CD4-positive, alpha-beta T cell treated with Interleukin-1 beta for 1 hour (primary cell): ENCODE data around the gene DUOX2.
"Not testable (repeated sequence)": the region's sequence is repeated elsewhere in the genome, so short reads cannot be mapped to it uniquely, and the experiment has no call there.

Experiments used
- DNase-seq, 2 donors: peaks; one replicate each; pipeline ENCODE4 v3.0.0-alpha.2; 2020 to 2022

The DUOX2 gene

DNA sequence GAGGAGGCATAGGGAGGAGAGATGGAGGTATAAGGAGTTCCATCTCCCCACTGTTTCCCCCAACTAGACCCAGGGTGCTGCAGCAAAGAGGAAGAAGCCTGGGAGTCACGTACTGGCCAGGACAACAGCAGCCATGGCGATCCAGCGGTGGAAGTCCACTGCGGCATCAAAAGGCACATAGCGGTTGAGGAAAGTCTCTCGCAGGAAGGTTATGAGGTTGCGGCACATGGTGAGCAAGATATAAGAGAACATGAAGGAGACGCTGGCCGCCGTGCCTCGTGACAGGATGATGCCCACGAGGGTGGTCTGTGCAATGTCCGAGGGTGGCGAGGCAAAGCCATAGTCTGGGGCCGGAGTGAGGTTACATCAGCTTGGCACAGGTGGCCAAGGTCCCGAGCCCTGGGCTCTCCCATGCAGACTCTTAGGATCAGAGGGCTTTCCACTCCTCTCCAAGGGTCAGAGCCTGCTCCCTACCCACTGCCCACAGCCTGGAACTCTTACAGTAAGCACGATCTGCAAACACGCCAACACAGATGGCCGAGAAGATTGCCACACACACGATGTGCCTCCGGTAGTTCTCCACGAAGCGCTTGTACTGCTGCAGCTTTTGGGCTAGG is 14.3 kb downstream of the DUOX2 start:
- DNase-seq = no peak

DNA sequence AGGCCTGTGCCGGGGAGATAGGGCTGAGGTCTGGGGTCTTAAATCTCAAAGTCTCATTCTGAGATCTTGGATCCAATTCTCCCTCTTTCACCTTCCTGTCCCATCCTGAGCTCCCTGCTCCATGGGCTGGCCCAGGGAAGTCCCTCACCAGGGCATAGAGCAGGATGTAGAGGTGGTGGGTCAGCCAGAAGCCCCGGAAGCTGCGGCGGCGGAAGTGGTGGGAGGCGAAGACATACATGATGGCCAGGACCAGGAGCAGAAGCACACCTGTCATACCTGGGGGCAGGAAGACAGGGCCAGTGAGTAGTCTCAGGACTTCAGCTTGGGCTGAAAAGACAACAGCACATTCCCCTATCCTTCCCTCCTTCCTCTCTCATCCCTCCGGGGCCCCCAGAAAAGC is 16.5 kb downstream of the DUOX2 start:
- DNase-seq = no peak

DNA sequence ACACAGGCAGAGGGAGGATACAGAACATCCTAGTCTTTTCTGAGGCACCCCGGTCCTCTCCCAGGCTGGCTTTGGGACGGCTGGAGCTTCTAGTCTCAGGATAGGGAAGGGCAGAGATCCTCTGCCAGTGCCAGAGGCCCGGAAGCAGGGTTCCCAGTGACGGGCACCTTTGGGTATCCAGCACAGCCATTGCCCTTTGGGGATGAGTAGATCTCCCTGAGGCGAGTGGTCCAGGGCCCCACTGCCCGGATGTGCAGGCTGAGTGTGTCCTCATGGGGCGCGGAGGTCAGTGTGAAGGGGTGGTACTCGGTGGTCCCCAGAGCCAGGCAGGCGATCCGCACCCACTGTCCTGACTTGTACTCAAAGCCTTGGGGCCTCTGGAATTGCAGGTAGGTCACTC is 18.3 kb downstream of the DUOX2 start:
- DNase-seq = no peak

DNA sequence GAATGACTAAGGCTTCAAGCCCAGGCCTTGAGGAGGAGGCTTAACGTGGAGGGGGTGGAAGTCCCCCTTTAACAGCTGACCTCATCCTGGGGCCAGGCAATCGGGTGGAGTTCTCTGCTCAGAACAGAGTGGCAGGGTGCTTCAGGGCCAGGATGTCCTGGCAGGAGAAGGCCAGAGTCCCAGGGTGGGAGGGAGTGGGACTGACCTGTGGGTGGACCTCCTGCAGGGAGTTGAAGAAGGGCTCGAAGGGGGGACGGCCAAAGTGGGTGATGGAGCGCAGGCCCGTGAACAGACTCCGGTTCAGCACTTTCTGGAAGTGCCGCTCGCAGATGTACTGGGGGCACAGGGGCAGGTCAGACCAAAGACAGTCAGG is 19.6 kb downstream of the DUOX2 start:
- no peak for DNase-seq

DNA sequence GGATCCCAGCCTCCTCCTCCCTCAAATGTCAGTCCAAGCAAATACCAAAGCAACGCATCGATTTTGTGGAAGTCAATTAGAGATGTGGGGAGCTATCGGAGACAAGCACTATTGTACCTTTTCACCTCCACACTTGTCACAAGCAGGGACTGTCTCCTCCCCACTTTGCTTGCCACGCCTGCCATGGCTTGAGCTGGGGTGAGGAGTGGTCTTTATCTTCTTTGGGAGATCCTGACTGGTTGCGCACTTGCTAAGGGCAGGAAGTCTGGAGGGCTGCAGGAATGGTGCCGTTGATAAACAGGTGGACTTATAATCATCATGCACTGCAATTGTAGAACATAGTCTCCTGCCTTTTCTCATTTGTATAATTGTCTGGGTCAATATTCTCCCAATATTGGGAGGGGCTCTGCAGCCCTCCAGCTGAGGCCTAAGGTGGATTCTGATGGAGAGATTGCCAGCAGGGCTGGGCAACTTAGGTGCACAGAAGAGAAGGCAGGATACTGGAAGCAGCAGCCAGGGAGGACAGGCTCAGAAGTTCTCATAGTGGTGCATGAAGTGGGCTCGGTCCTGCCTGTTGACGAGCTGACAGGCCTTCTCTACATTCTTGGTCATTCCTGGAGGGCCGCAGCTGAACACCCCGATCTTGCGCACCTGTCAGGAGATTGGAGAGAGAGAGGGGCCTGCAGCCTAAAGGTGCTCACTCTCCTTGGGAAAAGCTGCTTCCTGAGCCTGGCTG is 20.2 kb downstream of the DUOX2 start:
- DNase-seq = no peak

DNA sequence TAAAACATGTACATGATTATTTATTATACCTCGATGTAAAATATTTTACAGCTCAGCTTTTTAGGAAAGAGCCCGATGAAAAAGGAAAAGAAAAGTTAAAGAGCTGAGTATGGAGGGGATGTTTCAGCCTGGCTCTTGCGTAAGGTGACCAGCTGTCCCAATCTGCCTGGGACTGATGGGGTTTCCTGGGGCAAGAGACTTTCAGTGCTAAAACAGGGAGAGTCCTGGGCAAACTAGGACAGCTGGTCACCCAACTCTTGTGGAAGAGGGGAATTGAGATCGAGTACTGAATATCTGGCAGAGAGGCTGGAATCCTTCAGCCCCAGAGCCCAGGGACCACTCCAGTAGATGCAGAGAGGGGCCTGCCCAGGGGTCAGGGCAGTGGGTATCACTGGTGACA is 21.0 kb downstream of the DUOX2 start:
- no peak for DNase-seq

DNA sequence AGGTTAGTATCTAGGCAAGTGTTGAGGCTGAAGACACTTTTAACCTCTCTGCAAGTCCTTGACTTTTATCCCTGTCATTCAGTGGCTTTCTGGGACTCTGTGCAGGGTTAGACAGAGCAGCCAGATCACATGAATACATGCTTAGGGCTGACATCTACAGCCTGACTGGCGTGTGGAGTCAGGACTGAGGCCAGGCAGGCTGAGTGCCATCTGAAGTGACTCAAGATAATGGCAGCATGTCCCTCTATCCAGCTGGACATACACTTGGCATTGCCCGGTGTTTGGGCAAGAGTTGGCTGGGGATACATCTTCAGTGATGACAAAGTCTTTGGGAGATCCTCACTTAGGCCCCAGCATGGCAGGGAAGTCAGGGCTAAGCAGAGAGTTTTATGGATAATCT is 22.4 kb downstream of the DUOX2 start:
- DNase-seq = no peak

DNA sequence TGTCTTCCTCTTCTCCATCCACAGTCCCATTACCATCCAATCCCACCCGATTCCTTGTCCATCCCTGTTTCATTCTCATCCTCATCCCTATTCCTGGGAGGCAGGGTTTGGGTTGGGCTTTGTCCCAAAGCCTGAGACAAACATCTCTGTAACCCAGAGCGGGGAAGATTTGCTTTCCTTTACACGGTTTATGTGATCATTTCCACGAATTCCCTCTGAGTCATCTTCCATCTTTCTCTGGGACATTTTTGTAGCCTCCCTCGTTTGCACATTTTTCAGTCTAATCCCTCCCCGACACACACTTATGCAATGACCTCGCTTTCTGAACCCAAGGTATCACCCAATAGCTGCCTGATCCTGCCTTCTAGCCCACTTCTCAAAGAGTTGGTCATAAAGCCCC is 22.8 kb downstream of the DUOX2 start:
- no peak for DNase-seq

DNA sequence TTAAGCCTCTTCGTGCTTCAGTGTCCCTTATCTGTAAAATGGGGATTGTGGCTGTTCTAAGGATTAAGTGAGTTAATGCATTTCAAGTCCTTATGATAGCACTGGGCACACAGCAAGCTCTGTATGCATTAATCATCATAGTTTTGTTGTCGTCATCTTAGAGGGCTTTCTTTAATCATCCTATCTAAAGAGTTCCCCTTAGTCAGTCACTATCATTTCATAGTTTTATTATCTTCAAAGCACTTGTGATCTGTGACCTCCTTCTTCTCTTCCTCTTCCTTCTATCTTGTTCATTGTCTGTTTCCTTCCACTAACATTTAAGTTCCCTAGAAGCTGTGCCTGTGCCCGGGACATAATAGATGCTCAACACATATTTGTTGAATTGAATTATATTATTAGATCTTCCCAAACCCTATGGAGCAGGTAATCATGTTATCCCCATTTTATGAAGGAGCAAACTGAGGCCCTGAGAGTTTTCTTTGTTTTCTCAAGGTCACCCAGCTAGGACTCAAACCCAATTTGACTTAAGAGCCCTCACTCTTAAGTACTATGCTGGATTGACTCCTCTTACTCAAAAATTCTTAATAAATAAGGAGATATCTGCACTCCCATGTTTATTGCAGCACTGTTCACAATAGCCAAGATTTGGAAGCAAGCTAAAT is 24.1 kb downstream of the DUOX2 start:
- no peak for DNase-seq

DNA sequence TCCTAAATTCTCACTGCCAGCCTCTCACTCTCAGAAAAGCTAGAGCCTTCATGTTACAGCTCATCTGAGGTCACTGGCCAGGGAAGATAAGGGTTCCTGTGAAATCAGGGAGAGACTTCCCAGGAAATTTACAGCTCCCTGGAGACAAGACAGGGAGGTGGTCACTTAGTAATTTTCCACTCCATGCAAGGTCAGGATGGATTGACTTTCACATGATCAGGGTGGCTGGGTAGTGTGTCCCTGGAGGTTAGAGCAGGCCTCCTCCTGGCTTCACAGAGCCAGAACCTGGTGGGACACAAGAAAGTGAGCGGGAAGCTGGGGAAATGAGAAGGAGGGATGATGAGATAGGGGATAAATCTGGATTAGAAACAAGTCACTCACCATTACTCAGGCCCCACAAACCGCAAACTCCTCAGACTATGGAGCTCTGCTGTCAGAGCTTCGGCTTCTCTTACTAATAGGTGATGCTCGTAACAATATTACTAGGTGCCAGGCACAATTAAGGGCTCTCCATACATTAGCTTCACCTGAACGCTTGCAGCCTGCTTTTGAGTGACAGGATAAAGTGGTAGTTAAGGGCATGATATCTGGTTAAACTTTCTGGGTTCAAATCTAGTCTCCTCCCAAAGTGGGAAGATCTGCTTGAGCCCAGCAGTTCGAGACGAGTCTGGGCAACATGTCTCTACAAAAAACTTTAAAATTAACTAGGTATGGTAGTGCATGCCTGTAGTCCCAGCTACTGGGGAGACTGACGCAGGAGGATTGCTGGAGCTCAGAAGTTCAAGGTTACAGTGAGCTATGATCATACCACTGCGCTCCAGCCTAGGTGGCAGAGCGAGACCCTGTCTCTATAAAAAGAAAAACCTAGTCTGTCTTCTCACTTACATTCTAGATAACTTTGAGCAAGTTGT is 24.9 kb downstream of the DUOX2 start:
- DNase-seq = no peak

DNA sequence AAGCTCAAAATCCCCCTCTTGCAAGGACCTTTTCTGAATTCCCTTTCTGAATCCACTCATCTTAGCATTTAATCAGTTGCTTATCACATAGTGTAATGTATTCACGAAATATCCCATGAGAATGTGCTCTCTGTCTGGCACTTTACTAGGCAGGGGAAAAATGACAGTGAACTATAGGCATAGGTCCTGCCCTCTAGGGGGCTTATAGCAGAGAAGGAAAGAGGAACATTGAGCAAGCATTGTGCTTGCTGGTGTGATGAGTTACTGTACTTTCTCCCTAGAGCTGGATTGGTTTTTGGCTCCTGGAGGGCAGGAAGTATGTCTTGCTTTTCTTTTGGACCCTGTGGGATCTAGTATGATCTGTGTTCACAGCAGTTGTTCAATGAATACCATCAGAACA is 26.5 kb downstream of the DUOX2 start:
- DNase-seq = no peak

DNA sequence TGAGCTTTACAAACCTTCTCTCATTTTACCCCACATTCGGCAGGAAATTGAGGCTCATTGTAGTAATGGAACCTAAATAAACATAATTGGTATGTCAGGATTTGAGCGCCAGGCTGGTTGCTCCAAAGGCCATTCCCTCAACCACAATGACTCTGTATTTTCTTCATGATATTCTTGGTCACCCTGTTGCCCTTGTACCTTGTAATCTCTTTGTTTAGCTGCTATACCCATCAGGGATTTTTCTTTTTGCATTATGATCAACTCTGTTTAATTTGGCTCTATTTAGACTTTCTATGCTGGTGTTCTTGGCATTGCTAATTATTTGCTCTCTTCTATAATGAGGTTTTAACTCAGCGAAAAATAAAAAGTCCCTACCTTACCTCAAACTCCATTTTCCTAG is 29.8 kb downstream of the DUOX2 start:
- DNase-seq = no peak

DNA sequence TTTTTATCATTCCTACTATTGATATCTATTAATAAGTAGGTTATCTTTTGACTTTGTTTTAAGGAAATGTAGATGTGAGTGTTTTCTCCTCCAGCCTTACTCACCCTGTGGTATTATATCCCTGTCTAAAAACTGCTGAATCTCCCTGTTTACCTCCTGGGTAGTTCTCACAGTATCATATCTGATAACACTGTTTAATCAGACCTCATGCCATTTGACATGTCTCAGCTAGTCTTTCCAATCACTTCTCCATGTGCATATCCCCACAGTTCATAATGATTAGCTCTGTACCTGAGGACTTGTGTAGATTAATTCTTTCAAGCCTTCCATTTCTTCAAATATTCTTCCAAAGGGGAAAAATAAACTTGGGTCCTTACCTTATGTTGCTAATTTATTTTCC is 30.7 kb downstream of the DUOX2 start:
- DNase-seq = no peak

DNA sequence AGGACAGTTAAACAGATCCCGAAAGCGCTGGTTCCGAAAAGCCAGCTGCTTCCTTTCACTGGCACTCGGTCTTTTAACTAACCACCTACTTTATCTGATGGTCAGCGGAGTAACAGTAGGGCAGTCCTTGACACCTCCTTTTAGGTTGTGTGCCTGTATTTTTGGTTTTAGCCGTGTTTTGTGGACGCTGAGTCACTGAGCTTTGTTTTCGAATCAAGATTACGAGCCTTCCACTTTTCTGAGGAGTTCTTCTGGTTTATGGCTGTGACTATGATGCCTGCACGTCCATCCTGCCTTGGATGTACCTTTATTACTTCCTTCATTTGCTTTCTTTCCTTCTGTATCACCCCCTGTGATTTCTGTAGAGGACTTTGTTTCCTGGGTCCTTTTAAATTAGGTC is 31.6 kb downstream of the DUOX2 start:
- not testable (repeated sequence) for DNase-seq

DNA sequence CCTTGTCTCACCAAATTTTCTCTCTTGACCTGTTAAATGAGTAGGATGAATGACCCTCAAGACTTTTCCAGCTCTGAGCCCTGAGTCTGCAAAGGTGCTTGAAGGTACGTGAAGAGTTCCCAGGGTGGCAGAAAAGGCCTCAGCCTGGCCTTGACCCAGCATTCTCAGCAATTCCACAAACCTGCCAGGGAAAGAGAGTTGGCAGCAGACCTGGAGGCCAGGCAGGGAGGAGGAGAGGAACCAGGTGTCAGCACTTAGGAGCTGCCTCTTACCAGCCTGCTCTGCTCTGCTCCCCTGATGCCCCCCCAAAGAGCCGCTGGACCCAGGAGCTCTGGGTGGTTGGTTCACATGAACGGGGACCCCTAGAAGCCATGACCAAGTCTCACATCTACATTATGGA is 33.4 kb downstream of the DUOX2 start:
- DNase-seq = not testable (repeated sequence)

DNA sequence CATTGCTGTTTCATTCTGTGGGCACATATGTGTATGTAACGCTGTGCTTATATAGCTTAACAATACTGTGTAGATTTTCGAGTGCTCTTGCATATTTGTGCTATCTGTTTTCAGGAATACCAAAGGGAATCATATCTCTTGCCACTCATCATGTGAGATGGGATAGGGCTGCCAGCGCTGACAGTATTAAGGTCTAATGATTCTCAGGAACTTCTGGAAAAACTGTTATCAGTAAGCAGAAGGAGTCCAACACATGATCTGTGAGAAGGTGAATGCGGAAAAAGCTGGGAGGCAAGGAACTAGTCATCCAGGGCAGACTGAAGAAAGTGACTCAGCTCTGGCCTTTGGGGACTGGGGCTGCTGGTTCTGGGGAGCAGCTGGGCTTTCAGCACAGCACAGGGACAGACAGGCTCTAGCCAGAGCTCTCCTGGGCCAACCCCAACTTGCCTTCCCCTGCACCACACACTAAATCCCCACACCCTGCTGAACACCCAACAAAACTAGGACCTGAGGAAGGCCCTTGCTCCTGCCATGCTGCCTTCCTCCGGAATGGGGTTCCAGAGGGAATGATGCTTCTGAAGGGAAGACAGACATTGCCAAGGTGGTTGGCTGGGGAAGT is 34.2 kb downstream of the DUOX2 start:
- not testable (repeated sequence) for DNase-seq

DNA sequence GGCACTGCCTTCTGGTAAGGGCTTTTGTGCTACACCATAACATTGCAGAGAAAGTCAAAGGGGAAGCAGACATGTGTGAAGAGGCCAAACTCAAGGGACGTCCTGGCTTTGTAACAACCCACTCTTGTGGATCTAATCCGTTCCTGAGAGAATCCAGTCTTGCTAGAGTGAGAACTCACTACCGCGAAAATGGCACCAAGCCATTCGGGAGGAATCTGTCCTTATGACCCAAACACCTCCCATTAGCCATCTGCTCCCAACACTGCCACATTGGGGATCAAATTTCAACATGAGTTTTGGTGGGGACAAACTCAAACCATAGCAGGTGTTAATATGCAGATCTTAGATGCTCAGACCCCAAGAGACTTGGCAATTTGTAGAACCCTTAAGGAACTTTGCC is 34.8 kb downstream of the DUOX2 start:
- not testable (repeated sequence) for DNase-seq

DNA sequence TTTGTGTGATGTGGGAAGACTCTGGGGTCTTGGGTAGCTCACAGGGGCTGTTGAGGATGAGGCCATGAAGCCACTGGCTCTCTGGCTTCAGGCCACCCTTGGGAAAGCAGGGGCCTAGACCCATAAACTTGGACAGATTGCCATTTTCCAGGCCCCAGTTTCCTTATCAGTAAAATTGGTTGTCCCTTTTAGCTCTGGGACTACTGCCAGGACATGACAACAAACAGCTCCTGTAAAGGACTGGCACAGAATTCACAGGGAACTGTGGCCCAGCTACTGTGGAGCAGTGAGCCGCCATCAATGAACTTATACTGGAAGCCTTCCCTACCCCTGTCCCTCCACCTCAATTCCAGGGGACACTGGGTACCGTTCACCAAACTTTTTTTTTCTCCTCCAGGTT is 36.6 kb downstream of the DUOX2 start:
- not testable (repeated sequence) for DNase-seq

DNA sequence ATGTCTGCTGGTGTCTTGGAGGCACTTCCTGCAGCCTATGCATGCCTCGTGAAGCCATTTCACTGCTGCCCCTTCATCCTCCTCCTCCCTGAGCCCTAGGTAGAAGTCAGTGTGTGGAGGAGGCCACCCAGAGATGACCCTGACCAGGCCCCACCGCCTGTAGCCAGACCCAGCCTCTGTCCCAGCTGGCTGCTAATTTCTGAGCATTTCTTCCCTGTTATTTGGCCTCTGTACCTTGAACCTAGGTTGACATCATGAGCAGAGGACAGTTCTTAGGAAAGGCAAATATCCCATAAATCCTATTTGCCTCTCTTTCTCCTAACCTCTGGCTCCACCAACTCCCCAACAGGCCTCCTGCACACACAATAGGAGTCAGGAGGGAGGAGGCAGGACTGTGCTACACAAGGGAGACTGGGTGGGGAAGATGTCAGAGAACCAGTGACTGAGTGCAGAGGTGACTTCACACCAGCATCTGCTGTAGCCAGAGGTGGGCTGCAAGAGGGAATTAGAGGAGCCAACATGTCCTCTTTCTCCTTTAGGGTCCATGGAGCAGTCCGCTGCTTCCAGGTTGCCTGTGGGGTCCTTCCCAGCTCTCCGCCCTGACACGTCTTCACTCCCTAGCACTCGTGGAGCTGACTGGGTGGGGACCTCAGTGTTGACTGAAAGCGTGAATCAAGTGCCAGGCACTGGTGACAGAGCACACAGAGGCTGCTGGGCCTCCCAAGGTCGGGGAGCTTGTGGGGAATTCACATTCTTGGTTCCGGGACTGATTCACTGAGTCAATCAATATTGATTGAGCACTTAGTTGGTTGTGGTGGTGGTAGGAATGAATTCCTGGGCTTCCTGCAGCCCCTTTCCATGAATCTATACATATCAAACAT is 38.3 kb downstream of the DUOX2 start:
- DNase-seq = not testable (repeated sequence)

DNA sequence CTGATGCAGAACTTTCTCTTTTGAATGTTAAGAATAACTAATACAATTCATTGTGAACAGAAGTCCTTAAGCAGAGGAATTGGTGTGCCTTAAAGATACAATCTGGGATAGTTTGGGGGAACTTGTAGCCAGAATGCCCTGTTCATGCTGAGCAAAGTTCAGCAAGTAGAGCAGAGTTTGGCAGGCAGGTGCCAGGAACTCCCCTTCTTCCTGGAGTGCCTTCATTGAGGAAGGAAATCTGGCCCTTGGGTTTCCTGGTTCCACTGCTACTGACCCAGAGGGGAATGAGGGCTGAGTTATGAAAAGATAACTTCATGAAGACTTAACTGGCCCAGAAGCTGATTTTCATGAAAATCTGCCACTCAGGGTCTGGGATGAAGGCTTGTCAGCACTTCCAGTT is 40.4 kb downstream of the DUOX2 start:
- DNase-seq = not testable (repeated sequence)

DNA sequence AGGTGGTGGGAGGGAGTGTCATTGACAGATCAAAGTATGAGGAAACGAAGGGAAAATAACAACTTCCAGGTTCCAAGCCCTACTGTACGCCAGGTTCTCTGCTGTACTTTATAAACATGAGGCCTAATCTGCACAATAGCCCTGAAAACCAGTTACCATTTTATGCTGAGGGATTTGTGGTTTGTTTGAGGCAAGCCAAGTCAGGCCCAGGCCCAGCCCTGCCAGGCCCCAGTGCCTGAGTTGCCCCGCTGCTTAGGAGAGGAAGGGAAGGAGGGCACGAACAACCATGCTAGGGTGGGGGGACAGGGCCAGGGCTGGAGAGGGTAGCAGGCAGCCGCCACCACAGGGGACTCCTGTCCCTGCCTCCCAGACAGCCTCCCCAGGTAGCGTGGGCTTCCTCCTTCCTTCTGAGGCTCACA is 44.0 kb downstream of the DUOX2 start:
- DNase-seq = not testable (repeated sequence)

DNA sequence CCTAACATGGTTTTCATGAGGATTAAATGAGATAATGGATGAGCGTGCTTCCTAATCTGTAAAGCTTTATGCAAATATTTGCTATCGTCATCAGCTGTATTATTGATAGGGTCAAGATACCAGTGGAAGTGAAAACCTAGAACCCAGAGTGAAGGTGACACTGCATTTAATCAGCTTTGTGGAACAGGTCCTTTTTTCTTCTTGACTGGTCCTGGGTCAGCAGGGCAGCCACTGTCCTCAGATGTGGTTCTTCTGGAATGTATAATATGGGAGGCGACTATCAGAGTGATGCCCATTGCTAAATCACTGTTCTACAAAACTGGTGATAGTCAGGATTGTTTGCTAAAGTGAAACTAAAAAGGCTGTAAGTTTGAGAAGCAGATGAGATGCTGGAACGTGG is 49.6 kb downstream of the DUOX2 start:
- no peak for DNase-seq
